Hematopoietic multipotent progenitor cell treated with erythropoietin and hydrocortisone succinate and interleukin-3 and kit ligand, for 15 days (in vitro differentiated cells): ENCODE results near the gene DSG2.
"Not testable (repeated sequence)": the region's sequence is repeated elsewhere in the genome, so short reads cannot be mapped to it uniquely, and the experiment has no call there.

Experiments
- DNase-seq: peaks from one replicate; pipeline ENCODE4 v3.0.0-alpha.2; 2015; ENCODE audit warnings: low spot score

The DSG2 gene

DNA sequence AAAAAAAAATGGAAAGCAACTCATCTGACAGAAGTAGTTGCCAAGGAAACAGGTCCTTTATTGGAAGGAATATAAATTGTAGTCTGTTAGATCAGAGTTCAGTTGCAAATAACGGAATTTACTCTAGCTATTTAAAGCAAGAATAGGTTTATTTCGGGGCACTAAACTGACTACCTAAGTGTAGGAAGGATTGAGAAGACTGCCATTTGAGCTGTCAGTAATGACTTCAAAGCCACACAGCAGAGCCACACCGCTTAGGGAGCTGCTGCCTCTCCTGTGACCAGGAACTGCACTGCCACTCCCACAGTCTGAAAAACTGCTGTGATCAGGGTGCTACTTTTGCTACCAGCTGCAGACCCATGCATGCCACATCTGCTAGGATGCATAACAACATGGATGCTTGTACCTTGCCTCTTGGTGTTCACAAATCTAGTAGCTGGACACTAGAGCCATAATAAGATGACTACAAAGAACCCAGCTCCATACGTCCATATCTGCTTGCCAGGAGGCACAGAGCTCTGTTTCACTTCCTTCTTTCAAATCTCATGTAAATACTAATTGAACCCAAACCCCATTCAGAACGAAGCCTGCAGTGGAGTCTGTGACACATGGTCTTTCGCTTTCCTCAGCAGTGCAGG is 2.2 kb downstream of the DSG2 start:
- no peak for DNase-seq

DNA sequence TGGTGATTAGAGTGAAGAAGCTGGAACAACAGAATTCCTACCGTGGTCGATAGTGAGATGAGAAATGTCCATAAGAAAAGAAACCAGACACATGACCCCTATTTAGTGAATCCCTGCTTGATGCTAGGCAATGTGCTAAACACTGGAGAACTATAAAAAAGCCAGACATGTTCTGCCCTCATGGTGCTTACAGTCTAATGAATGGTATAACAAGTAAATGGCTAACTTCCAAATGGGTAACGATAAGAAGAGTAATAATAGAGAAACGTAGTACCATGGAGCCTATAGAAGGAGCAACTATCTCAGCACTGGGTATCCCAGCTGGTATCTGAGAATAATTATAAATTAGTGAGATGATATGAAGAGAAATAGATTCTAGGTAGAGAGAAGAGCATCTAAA is 5.0 kb downstream of the DSG2 start:
- no peak for DNase-seq

GRCh38 chr18:31504455-31505147 is 6.6 kb downstream of the DSG2 start:
- DNase-seq = no peak

GRCh38 chr18:31505156-31505555 is 7.2 kb downstream of the DSG2 start:
- DNase-seq = no peak

DNA sequence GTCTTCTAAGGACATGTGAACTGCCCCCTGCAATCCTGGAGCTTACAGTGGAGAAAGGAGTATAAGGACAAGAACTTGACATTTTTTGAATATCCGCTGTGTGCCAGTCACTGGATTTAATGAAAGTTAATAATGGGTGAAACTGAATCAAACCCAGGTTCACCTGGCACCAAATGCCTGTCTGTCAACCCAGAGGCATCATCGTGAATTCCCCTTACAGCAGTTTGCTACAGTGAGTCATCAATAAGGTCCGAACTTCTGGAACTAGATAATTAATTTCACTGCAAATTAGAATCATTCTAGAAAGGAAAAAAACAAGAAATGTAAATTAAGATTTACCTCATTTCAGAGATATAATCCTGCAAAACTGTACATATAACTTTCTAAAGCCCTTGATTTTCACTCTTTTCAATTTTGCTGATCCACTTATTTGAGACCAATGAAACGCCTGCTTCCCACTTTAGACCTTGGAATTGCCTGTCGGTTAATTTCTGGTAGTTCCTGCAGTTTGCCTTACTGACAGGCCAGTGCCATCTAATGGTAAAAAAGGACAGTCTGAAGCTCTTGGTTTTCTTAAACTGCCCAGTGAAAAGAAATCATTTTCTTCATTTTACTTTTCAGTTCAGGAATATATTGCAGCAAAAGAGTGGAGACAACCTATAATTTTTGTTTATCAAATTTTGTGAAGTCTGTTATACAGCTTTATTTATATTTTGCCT is 8.2 kb downstream of the DSG2 start:
- DNase-seq = no peak

DNA sequence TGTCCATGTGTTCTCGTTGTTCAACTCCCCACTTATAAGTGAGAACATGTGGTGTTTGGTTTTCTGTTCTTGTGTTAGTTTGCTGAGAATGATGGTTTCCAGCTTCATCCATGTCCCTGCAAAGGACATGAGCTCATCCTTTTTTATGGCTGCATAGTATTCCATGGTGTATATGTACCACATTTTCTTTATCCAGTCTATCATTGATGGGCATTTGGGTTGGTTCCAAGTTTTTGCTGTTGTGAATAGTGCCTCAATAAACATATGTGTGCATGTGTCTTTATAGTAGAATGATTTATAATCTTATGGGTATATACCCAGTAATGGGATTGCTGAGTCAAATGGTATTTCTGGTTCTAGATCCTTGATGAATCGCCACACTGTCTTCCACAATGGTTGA is 9.1 kb downstream of the DSG2 start:
- not testable (repeated sequence) for DNase-seq

DNA sequence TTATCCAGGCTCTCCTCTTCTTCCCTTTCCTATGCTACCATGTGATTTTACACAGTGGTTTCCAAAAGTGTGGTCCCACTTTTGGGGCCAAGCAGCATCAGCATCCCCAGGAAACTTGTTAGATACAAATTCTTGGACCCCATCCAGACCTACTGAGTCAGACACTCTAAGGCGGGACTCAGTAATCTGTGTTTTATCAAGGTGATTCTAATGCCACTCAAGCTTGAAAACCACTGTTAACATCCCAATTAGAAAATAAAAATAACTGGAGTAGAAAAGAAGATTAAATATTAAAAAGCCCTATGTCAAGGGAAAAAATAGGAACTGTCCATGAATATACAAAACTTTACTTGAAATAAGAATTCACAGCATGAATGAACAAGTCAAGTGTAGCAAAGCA is 10.8 kb downstream of the DSG2 start:
- no peak for DNase-seq

GRCh38 chr18:31509571-31509970 is 11.6 kb downstream of the DSG2 start:
- DNase-seq = no peak

DNA sequence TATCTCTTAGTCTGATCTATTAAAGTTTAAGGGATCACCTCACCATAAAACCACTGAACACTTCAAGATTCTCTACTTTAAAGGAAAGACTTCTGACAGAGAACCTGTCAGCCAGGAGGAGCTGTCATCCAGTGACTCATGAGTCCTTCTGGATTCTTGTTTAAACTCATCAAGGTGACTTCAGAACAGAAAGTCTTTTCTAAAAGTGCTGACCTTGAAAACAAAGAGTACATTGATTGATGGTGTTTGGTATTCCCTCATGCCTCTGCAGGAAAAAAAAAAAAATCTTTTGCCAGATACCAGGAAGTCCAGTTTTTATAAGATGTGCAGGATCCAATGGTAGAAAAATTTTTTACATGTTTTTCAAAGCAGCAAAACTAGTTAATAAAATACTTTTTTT is 12.3 kb downstream of the DSG2 start:
- DNase-seq = no peak

- DNase-seq = no peak
Observed at GRCh38 chr18:31511098-31511497, 13.1 kb downstream of the DSG2 start.

DNA sequence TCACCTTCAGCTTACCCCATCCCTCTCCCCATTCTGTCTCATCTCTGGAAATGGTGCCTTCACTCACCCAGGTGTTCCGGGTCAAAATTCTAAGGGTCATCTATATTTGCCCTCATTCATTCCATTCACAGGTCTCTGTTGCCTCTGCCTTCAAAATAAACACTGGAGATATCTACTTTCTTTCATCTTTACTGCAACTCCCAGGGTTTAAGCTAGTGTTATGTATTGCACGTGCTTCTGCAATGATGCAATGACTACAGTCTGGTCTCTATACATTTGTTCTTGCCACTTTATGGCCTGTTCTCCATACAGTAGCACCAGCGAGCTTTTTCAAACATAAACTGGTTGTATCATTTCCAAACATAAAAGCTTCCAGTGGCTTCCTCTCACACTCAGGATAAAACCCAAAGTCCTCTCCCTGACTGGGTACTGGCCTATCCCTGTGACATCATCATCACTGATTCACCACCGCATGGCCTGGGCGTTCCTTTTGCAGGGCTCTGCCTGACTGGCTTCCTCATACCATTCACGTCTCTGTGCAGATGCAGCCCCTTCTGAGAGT is 14.3 kb downstream of the DSG2 start:
- DNase-seq = no peak

DNA sequence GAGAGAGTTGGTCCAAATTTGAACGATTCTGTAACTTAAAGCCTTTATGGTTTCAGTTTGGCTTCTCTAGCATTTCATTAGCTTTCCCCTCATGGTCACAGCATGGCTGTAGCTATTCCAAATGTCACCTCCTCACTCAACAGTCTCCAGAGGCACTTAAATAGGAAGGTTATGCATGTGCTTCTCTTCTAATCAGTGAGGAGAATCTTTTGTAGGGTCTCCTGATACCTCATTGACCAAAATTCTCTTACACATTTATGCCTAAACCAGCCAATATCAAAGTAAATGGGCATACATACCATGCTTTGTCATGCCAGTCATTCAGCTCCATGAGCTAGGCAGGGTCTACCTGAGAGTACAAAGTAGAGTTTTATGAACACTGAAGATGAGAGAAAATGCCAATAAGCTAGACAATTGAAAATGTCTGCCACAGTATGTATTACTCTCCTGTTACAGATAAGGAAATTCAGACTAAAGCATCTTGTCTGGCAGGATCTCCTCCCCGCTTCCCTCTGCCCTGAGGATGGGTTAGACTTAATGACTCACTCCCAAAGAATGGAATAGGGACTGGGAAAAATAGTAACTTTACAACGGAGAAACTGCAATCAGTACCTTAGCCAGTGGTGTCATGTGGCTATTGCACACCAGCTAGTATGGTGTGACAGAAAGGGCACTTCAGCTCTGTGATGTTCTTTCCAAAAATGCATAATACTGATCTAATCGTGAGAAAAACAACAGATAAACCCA is 15.4 kb downstream of the DSG2 start:
- DNase-seq = no peak

GRCh38 chr18:31516437-31516836 is 18.5 kb downstream of the DSG2 start:
- DNase-seq = no peak

GRCh38 chr18:31526374-31526773 is 28.4 kb downstream of the DSG2 start:
- no peak for DNase-seq

DNA sequence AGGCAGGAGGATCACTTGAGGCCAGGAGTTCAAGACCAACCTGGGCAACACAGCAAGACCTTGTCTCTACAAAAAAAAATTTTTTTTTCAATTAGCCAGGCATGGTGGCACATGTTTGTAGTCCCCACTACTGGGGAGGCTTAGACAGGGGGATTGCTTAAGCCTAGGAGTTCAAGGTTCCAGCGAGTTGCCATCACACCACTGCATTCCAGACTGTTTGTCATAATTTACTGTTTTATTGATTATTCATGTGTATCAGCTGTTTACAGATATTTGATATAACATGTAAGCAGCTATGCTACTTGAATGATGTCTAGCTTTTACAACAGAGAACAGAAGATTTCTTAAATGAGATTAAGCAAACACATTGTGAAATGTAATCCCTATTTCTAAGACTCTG is 35.3 kb downstream of the DSG2 start:
- no peak for DNase-seq

GRCh38 chr18:31538837-31539236 is 40.9 kb downstream of the DSG2 start:
- no peak for DNase-seq

DNA sequence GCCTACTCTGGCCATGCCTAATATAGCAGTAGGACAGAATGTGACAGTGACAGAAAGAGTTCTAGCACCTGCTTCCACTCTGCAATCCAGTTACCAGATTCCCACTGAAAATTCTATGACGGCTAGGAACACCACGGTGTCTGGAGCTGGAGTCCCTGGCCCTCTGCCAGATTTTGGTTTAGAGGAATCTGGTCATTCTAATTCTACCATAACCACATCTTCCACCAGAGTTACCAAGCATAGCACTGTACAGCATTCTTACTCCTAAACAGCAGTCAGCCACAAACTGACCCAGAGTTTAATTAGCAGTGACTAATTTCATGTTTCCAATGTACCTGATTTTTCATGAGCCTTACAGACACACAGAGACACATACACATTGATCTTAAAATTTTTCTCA is 48.5 kb downstream of the DSG2 start:
- DNase-seq = no peak

- no peak for DNase-seq
Observed at GRCh38 chr18:31548853-31549252, 50.9 kb downstream of the DSG2 start.

- no peak for DNase-seq
Observed at GRCh38 chr18:31549416-31549815, 51.4 kb downstream of the DSG2 start.

DNA sequence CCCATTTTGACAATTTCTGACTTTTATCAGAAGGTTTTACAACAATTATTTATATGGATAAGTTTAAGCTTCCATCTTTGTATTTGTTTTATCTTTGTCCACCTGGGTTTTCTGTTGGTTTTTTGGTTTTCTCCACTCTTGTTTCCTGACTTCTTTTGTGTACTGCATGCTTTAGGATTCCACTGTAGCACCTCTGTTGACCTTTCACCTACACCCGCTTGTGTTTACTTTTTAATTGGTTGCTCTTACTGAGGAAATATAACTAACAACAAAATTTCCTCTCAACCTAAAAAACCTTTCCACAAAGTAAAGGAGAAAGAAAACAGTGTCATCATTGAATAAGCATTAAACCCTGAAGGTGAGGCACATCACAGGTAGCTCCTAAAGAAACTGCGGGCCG is 53.9 kb downstream of the DSG2 start:
- no peak for DNase-seq

DNA sequence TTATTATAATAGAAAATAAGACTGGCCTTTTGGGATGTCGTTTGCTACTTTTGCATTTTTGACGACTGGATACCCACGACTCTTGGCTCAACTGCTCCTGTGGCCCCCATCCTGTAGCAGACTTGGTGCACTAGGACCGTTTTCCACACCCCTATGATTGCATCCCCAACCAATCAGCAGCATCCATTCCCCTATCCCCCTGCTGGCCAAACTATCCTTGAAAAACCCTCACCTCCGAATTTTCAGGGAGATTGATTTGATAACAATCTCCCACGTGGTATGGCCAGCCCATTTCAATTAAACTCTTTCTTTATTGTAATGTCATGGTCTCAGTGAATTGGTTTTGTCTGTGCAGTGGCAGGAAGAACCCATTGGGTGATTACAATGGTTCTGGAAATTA is 55.8 kb downstream of the DSG2 start:
- no peak for DNase-seq

DNA sequence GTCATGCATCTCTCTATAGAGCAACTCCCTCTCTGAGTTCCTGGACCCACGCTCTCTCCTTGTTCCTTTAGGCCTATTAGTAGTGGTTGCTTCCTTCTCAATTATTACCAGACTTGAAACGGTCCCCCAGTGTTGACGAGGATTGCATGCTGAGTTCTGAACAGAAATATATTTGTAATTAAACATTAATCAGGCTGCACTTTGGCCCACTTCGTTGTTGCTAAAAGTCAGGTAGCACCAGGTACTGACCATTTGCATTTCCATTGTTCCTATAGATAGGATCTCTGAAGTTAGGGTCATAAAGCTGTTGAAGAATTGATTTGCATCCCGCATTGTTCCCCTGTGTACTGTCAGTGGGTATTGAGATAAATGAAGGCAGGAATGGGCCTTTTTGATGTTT is 56.8 kb downstream of the DSG2 start:
- no peak for DNase-seq
